ENCODE results near the gene EXOC4. TPM values are rescaled to one million over a fixed set of nuclear protein-coding genes. Genes with fewer than 3 reads are reported as not detected.
A peak's percentile ranks its signal among the peaks of the same experiment; 100 is the strongest.

The EXOC4 gene
- total RNA-seq, 2 donors from 2014 or later: 48.9 to 102 TPM

DNA sequence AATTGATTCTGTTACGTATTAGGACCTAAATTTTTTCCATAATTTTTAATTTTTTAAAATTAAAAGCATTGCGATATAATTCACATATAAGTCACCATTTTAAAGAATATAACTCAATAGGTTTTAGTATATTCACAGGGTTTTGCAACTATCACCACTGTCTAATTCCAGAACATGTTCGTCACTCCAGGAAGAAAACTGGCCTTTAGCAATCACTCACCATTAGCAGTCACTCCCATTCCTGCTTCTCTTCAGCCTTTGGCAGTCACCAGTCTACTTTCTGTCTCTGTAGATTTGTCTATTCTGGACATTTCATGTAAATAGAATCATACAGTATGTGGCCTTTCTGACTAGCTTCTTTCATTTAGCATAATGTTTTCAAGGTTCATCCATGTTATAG is 176.5 kb downstream of the EXOC4 start:
- Histone ChIP-seq H3K9me3 (no peaks in the 10 kb centered on the region), H3K4me1 (replicated peaks) (no peaks in the 10 kb centered on the region), H3K36me3 (no peaks in the 10 kb centered on the region), H3K4me3 (no peak overlapping the region), H3K27me3 (replicated peaks; ENCODE audit: insufficient read depth) (no peaks in the 10 kb centered on the region), H3K27ac (no peak overlapping the region)
- intact Hi-C loops (cut with DNase I): loop anchor here (2.0 kb wide), 1 partner anchor 37 kb away; no protein-coding TSS in a partner anchor
- DNase-seq (ENCODE audit: low spot score): no peak
- TF ChIP-seq POLR2A (IDR thresholded peaks at IDR 0.05): no peak
- 97% methylated on average over 3 of the region's 3 CpGs for WGBS

DNA sequence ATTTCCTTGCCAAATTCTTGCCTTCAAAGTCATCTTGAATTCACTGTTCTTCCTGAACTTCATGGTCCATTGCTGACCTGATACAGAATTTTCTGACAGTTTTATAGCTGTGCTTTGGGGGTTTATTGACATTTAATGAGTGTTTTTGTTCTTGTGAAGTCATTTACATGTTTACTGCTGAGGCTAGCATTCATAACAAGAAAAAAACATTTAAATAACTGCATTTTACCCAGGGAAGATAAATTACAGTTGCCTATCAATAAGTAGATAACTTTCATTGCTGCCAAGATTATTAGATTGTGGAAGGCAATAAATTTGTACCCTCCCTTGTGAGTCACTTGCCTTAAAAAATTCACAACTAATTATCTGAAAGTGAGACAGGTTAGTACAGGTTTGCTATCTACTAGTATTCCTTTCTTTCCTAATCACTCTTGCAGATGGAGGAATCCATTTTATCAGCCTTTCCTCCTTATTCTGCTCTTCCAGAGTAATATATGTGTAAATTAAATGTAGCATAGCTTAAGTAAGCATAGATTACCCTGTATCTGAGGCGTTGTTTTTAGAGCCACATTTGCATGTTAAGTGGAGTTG is 178.4 kb downstream of the EXOC4 start:
- no peak for TF ChIP-seq POLR2A (IDR thresholded peaks at IDR 0.05)
- TF ChIP-seq, protein P1, sequence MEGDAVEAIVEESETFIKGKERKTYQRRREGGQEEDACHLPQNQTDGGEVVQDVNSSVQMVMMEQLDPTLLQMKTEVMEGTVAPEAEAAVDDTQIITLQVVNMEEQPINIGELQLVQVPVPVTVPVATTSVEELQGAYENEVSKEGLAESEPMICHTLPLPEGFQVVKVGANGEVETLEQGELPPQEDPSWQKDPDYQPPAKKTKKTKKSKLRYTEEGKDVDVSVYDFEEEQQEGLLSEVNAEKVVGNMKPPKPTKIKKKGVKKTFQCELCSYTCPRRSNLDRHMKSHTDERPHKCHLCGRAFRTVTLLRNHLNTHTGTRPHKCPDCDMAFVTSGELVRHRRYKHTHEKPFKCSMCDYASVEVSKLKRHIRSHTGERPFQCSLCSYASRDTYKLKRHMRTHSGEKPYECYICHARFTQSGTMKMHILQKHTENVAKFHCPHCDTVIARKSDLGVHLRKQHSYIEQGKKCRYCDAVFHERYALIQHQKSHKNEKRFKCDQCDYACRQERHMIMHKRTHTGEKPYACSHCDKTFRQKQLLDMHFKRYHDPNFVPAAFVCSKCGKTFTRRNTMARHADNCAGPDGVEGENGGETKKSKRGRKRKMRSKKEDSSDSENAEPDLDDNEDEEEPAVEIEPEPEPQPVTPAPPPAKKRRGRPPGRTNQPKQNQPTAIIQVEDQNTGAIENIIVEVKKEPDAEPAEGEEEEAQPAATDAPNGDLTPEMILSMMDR (IDR thresholded peaks at IDR 0.05): no peak
- no peak for TF ChIP-seq POLR2AphosphoS5 (IDR thresholded peaks at IDR 0.05)
- no peaks in the 10 kb centered on the region for H3K36me3 ChIP-seq
- no peaks in the 10 kb centered on the region for H3K27me3 ChIP-seq (replicated peaks; ENCODE audit: insufficient read depth)
- no peaks in the 10 kb centered on the region for H3K9me3 ChIP-seq
- H3K4me3 ChIP-seq: no peak overlapping the region
- WGBS: 70% methylated on average over 1 of the region's 1 CpG
- intact Hi-C loops (cut with DNase I): loop anchor here (10.0 kb wide), 1 partner anchor 1116 kb away; no protein-coding TSS in a partner anchor
- no peaks in the 10 kb centered on the region for H3K4me1 ChIP-seq (replicated peaks)
- no peak for DNase-seq (ENCODE audit: low spot score)
- H3K27ac ChIP-seq: no peak overlapping the region

DNA sequence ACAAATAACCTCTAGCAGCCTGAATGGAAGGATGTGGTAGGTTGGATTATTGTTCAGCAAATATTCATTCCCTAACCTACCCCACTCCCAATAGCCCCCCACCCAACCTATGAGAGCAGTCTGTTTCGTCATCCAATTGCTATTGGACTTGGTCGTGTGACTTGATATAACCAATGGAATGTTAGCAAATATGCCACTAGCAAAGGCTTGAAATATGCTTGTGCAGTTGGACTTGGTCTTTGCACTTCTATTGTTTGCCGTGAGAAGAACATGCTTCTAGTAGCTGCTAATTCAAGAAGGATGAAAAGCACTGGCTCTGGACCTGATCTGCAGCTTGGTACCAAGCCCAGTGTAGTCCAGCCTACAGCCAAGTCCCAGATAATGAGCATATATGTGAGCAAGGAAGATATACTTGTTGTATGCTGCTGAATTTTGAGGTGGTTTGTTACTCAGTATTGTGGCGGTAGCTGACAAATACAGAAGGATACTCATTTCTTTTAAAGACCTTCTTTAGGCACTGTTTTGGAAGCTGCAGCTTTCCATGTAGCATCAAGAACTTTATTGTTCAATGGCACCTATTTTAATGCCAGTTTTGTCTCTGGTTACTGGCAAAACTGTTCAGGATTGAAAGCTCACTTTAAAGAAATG is 180.4 kb downstream of the EXOC4 start:
- no peaks in the 10 kb centered on the region for H3K36me3 ChIP-seq
- no peaks in the 10 kb centered on the region for H3K9me3 ChIP-seq
- intact Hi-C loops (cut with DNase I): loop anchor here (10.0 kb wide), 1 partner anchor 1118 kb away; no protein-coding TSS in a partner anchor
- no peaks in the 10 kb centered on the region for H3K27me3 ChIP-seq (replicated peaks; ENCODE audit: insufficient read depth)
- no peaks in the 10 kb centered on the region for H3K4me1 ChIP-seq (replicated peaks)
- DNase-seq (ENCODE audit: low spot score): no peak
- no peak overlapping the region for H3K27ac ChIP-seq
- WGBS: 94% methylated on average over 4 of the region's 4 CpGs
- TF ChIP-seq POLR2A (IDR thresholded peaks at IDR 0.05) (no peak), POLR2AphosphoS5 (IDR thresholded peaks at IDR 0.05) (no peak)
- TF ChIP-seq, protein P1 (IDR thresholded peaks at IDR 0.05): no peak
- H3K4me3 ChIP-seq: no peak overlapping the region

DNA sequence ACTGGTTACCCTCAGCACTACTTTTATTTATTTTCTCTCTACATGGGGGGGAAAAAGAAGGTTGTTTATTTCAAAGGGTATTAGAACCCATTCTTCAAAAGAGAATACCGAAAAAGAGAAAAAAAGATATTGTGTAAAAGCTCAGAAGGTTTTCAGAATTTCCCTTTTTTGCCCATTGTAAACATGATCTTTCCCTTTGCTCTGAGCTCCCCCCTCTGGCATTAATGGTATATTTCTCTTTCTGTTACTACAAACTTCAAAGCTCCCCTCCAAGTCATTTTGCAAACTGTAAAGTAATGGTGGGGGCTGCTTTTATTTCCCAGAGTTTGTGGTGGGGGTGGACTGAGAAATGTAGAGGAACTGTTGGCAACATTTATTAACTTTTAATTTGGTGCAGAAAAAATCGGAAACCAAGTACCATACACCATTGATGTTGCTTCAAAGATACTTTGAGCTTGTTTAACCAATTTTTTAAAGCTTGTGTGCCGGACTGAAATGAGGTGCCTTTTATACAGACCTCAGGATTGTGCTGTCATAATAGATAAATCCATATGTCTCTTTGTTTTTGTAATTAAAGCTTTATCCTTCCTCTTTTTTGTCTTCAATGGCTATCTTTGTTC is 181.5 kb downstream of the EXOC4 start:
- H3K4me1 ChIP-seq (replicated peaks): no peaks in the 10 kb centered on the region
- H3K36me3 ChIP-seq: no peaks in the 10 kb centered on the region
- H3K27ac ChIP-seq: no peak overlapping the region
- H3K4me3 ChIP-seq: no peak overlapping the region
- 50% methylated on average over 3 of the region's 3 CpGs for WGBS
- no peak for DNase-seq (ENCODE audit: low spot score)
- intact Hi-C loops (cut with DNase I): loop anchor here (10.0 kb wide), 1 partner anchor 1120 kb away; no protein-coding TSS in a partner anchor
- H3K9me3 ChIP-seq: no peaks in the 10 kb centered on the region
- TF ChIP-seq POLR2A (IDR thresholded peaks at IDR 0.05): no peak
- TF ChIP-seq, protein P1 (IDR thresholded peaks at IDR 0.05): peak in 1 of 4 experiments; percentile 25
- no peaks in the 10 kb centered on the region for H3K27me3 ChIP-seq (replicated peaks; ENCODE audit: insufficient read depth)

DNA sequence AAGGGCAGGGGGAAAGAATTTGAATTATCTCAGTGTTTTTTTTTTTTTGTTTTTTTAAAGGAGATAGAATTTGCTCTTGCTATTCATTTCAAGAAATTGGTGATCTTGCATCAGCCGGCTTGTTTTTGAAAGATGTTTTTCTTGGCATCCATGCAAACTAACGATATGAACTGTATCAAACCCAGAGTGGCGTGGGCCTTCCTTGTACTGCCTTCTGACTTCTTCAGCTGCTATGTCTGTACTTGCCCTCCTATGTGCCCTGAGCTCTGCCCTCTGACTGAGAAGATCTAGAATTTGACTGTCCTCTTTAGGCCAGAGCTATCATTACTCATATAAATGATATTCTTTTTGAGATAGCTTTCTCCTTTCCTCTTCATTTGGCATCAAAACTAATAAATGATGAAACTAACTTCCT is 183.1 kb downstream of the EXOC4 start:
- intact Hi-C loops (cut with DNase I): loop anchor here (10.0 kb wide), 1 partner anchor 1121 kb away; no protein-coding TSS in a partner anchor
- Histone ChIP-seq H3K36me3 (no peaks in the 10 kb centered on the region), H3K27me3 (replicated peaks; ENCODE audit: insufficient read depth) (no peaks in the 10 kb centered on the region), H3K27ac (no peak overlapping the region), H3K4me1 (replicated peaks) (no peaks in the 10 kb centered on the region), H3K9me3 (no peaks in the 10 kb centered on the region), H3K4me3 (no peak overlapping the region)
- TF ChIP-seq, protein P1 (IDR thresholded peaks at IDR 0.05): no peak
- no peak for TF ChIP-seq POLR2A (IDR thresholded peaks at IDR 0.05)
- no peak for TF ChIP-seq POLR2AphosphoS5 (IDR thresholded peaks at IDR 0.05)
- DNase-seq (ENCODE audit: low spot score): no peak
- 37% methylated on average over 3 of the region's 3 CpGs for WGBS
